NK-92 (cell line): ENCODE measurements around the gene HAND2.

Experiments
- DNase-seq: peaks from one replicate; lab custom pipeline; 2025; ENCODE audit not compliant: unreplicated experiment; lab: John Stamatoyannopoulos, UW

Gene HAND2

GRCh38 chr4:173503330-173504180 is 26.5 kb downstream of the HAND2 start:
- DNase-seq = no peak

- no peak for DNase-seq
Measured at GRCh38 chr4:173502282-173502681, 27.7 kb downstream of the HAND2 start.

- no peak for DNase-seq
Measured at GRCh38 chr4:173501592-173502150, 28.4 kb downstream of the HAND2 start.

GRCh38 chr4:173500841-173501591 is 29.0 kb downstream of the HAND2 start:
- DNase-seq = no peak

GRCh38 chr4:173499658-173500535 is 30.1 kb downstream of the HAND2 start:
- no peak for DNase-seq

GRCh38 chr4:173498771-173499170 is 31.3 kb downstream of the HAND2 start:
- DNase-seq = no peak

- DNase-seq = no peak
Measured at GRCh38 chr4:173498023-173498422, 32.0 kb downstream of the HAND2 start.

- DNase-seq = no peak
Measured at GRCh38 chr4:173494013-173494970, 35.7 kb downstream of the HAND2 start.

GRCh38 chr4:173493041-173493440 is 37.0 kb downstream of the HAND2 start:
- DNase-seq = no peak

GRCh38 chr4:173492315-173492714 is 37.7 kb downstream of the HAND2 start:
- DNase-seq = no peak

GRCh38 chr4:173490817-173491528 is 39.1 kb downstream of the HAND2 start:
- no peak for DNase-seq

GRCh38 chr4:173490256-173490655 is 39.8 kb downstream of the HAND2 start:
- DNase-seq = no peak

GRCh38 chr4:173489514-173489913 is 40.5 kb downstream of the HAND2 start:
- DNase-seq = no peak

GRCh38 chr4:173488656-173489055 is 41.4 kb downstream of the HAND2 start:
- DNase-seq = no peak

GRCh38 chr4:173488074-173488473 is 42.0 kb downstream of the HAND2 start:
- DNase-seq = no peak

GRCh38 chr4:173486714-173487392 is 43.2 kb downstream of the HAND2 start:
- no peak for DNase-seq

- no peak for DNase-seq
Measured at GRCh38 chr4:173485164-173485563, 44.9 kb downstream of the HAND2 start.

- no peak for DNase-seq
Measured at GRCh38 chr4:173482330-173482931, 47.6 kb downstream of the HAND2 start.
